Measurements from ENCODE around the gene CDHR1.

CDHR1 gene

DNA sequence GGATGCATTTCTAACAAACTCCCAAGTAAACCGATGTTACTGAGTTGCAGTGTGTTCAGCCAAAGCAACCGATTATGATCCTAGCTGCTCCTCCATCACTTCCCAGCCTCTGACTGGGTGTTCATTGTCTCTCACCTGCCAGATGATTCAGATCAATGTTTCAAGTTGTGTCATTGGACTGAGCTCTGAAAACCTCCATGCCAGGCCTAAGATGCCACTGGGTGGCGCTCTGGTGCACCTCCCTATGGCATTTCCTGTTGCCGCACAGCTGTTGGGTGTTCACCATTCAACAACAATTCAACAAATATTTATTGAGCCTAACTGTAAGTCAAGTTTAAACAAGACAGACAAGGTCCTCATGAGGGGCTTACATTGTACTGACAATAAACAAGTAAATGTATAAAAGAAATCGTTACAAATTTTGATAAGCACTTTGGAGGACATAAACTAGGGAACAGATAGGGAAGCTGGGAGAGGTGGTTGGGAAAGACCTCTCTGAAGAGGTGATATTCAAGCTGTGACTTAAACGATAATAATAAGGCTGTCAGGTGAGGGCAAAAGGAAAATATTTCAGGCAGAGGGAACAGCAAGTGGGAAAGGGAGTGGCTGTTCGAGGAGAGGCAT lies 73.3 kb downstream of the CDHR1 start:
- DNase-seq = peak; percentile 89 to 90

GRCh38 chr10:84269162-84269561 lies 74.8 kb downstream of the CDHR1 start:
- no peak for DNase-seq

All from activated CD4-positive, alpha-beta T cell treated with anti-CD3 and anti-CD28 coated beads, Interleukin-2, amount 50 U/mL, for 48 hours (primary cell).